ENCODE results near the gene CPTP.
"Not testable (repeated sequence)": the region's sequence is repeated elsewhere in the genome, so short reads cannot be mapped to it uniquely, and the experiment has no call there.

DNA sequence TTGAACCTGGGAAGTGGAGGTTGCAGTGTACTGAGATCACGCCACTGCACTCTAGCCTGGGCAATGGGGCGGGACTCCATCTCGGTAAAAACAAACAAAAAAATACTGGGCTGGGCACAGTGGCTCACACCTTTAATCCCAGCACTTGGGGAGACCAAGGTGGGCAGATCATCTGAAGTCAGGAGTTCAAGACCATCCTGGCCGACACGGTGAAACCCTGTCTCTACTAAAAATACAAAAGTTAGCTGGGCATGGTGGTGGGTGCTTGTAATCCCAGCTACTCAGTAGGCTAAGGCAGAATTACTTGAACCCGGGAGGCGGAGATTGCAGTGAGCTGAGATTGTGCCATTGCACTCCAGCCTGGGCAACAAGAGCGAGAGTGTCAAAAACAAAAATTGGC lies 8.4 kb upstream of the CPTP start:
- TF ChIP-seq, protein P1, sequence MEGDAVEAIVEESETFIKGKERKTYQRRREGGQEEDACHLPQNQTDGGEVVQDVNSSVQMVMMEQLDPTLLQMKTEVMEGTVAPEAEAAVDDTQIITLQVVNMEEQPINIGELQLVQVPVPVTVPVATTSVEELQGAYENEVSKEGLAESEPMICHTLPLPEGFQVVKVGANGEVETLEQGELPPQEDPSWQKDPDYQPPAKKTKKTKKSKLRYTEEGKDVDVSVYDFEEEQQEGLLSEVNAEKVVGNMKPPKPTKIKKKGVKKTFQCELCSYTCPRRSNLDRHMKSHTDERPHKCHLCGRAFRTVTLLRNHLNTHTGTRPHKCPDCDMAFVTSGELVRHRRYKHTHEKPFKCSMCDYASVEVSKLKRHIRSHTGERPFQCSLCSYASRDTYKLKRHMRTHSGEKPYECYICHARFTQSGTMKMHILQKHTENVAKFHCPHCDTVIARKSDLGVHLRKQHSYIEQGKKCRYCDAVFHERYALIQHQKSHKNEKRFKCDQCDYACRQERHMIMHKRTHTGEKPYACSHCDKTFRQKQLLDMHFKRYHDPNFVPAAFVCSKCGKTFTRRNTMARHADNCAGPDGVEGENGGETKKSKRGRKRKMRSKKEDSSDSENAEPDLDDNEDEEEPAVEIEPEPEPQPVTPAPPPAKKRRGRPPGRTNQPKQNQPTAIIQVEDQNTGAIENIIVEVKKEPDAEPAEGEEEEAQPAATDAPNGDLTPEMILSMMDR (IDR thresholded peaks at IDR 0.05; ENCODE audit: low read length): not testable (repeated sequence)
- not testable (repeated sequence) for TF ChIP-seq EZH2 (optimal IDR thresholded peaks at IDR 0.05; ENCODE audit: low read depth, low read length)

All from MM.1S (cell line).